WTC11 (cell line): ENCODE results near the gene SPATA3. TPM values are rescaled to one million over a fixed set of nuclear protein-coding genes. Genes with fewer than 3 reads are reported as not detected.

Experiments used
- ATAC-seq: fragments of 200-7000 bp; cut with Tn5 transposase; 2 replicates; pipeline ENCODE4 v1.10.0; 2021; ENCODE audit warnings: mild to moderate bottlenecking, moderate library complexity
- CTCF ChIA-PET: fragments of 300-600 bp; sonication (Branson Sonifier 250); formaldehyde crosslinking; loops from one replicate; lab custom pipeline; 2021; ENCODE audit warnings: antibody characterized with exemption; lab: Charles Lee
- POLR2A ChIA-PET: fragments of 350-600 bp; sonication (Branson Sonifier 250); formaldehyde crosslinking; loops from one replicate; lab custom pipeline; 2021; ENCODE audit warnings: antibody characterized with exemption; lab: Charles Lee
- DNase-seq: peaks from one replicate; pipeline ENCODE4 v3.0.0; 2021; ENCODE audit warnings: low spot score
- H3K27ac Mint-ChIP-seq: 2 replicates; pipeline ENCODE4 v1.8.0; 2021; ENCODE audit warnings: mixed read lengths
- H3K27me3 Mint-ChIP-seq: 2 replicates; pipeline ENCODE4 v1.8.0; 2021; ENCODE audit warnings: low read depth, mild to moderate bottlenecking, moderate library complexity, mixed read lengths
- H3K36me3 Mint-ChIP-seq: 2 replicates; pipeline ENCODE4 v1.8.0; 2021; ENCODE audit warnings: mixed read lengths
- H3K4me1 Mint-ChIP-seq: 2 replicates; pipeline ENCODE4 v1.8.0; 2022; ENCODE audit warnings: mixed read lengths
- H3K4me3 Mint-ChIP-seq: 2 replicates; pipeline ENCODE4 v1.8.0; 2021; ENCODE audit warnings: mild to moderate bottlenecking, moderate library complexity, mixed read lengths
- H3K9me3 Mint-ChIP-seq: 2 replicates; pipeline ENCODE4 v1.8.0; 2021; ENCODE audit warnings: mixed read lengths
- AFF4 ChIP-seq: sonication (generic); formaldehyde crosslinking; IDR thresholded peaks from 2 replicates; pipeline ENCODE4 v1.8.1; 2023; ENCODE audit warnings: mild to moderate bottlenecking, missing genetic modification reagents, borderline replicate concordance
- ATF1 ChIP-seq: sonication (generic); formaldehyde crosslinking; IDR thresholded peaks from 2 replicates; pipeline ENCODE4 v1.8.1; 2023; ENCODE audit warnings: mild to moderate bottlenecking, moderate library complexity, missing genetic modification reagents
- ATF2 ChIP-seq: sonication (generic); formaldehyde crosslinking; IDR thresholded peaks from 2 replicates; pipeline ENCODE4 v1.8.1; 2022; ENCODE audit warnings: low read depth, missing genetic modification reagents, borderline replicate concordance
- CBFB ChIP-seq: sonication (generic); formaldehyde crosslinking; IDR thresholded peaks from 2 replicates; pipeline ENCODE4 v1.8.1; 2022; ENCODE audit warnings: mild to moderate bottlenecking, low read depth, missing genetic modification reagents
- CREM ChIP-seq: sonication (generic); formaldehyde crosslinking; IDR thresholded peaks from 2 replicates; pipeline ENCODE4 v1.8.1; 2022; ENCODE audit warnings: mild to moderate bottlenecking, missing genetic modification reagents, moderate library complexity
- ESRRA ChIP-seq: sonication (generic); formaldehyde crosslinking; IDR thresholded peaks from 2 replicates; pipeline ENCODE4 v1.8.1; 2022; ENCODE audit warnings: mild to moderate bottlenecking, missing genetic modification reagents, borderline replicate concordance
- GTF2I ChIP-seq: fragments of 250-450 bp; sonication (Bioruptor Pico); conservative IDR thresholded peaks from 2 replicates; pipeline ENCODE4 v1.4.0; 2021; ENCODE audit warnings: mild to moderate bottlenecking
- HMGXB4 ChIP-seq: sonication (generic); formaldehyde crosslinking; IDR thresholded peaks from 2 replicates; pipeline ENCODE4 v1.8.1; 2023; ENCODE audit warnings: mild to moderate bottlenecking, moderate library complexity, missing genetic modification reagents
- JAZF1 ChIP-seq: fragments of 250-450 bp; sonication (Bioruptor Pico); IDR thresholded peaks from 2 replicates; pipeline ENCODE4 v1.9.0; 2021; ENCODE audit warnings: moderate library complexity, mild to moderate bottlenecking, inconsistent platforms
- JUN ChIP-seq: sonication (generic); formaldehyde crosslinking; IDR thresholded peaks from 2 replicates; pipeline ENCODE4 v1.8.0; 2023; ENCODE audit warnings: mild to moderate bottlenecking, missing genetic modification reagents
- KAT7 ChIP-seq: sonication (generic); formaldehyde crosslinking; IDR thresholded peaks from 2 replicates; pipeline ENCODE4 v1.8.1; 2023; ENCODE audit warnings: missing genetic modification reagents, mild to moderate bottlenecking, borderline replicate concordance
- MXD4 ChIP-seq: fragments of 250-450 bp; sonication (Bioruptor Pico); IDR thresholded peaks from 2 replicates; pipeline ENCODE4 v1.8.0; 2021; ENCODE audit warnings: mild to moderate bottlenecking, moderate library complexity, borderline replicate concordance
- NR3C1 ChIP-seq: sonication (generic); formaldehyde crosslinking; conservative IDR thresholded peaks from 2 replicates; pipeline ENCODE4 v1.8.1; 2023; ENCODE audit warnings: low read depth, mild to moderate bottlenecking, missing genetic modification reagents
- PRDM15 ChIP-seq: sonication (generic); formaldehyde crosslinking; IDR thresholded peaks from 2 replicates; pipeline ENCODE4 v1.8.0; 2022; ENCODE audit warnings: missing genetic modification reagents
- PREB ChIP-seq: sonication (generic); formaldehyde crosslinking; IDR thresholded peaks from 2 replicates; pipeline ENCODE4 v1.8.1; 2022; ENCODE audit warnings: mild to moderate bottlenecking, missing genetic modification reagents, moderate library complexity, borderline replicate concordance
- RORB ChIP-seq: fragments of 250-450 bp; sonication (Bioruptor Pico); IDR thresholded peaks from 2 replicates; pipeline ENCODE4 v1.9.0; 2021; ENCODE audit warnings: mild to moderate bottlenecking
- SMAD3 ChIP-seq: sonication (generic); formaldehyde crosslinking; IDR thresholded peaks from 2 replicates; pipeline ENCODE4 v1.8.0; 2022; ENCODE audit warnings: missing genetic modification reagents, mild to moderate bottlenecking, borderline replicate concordance
- SOX15 ChIP-seq: fragments of 250-450 bp; sonication (Bioruptor Pico); IDR thresholded peaks from 2 replicates; pipeline ENCODE4 v1.9.0; 2021; ENCODE audit warnings: mild to moderate bottlenecking
- TCF7 ChIP-seq: sonication (generic); formaldehyde crosslinking; IDR thresholded peaks from 2 replicates; pipeline ENCODE4 v1.8.0; 2022; ENCODE audit warnings: mild to moderate bottlenecking, low read depth, missing genetic modification reagents, moderate library complexity
- ZNF121 ChIP-seq: sonication (generic); formaldehyde crosslinking; IDR thresholded peaks from 2 replicates; pipeline ENCODE4 v1.8.0; 2023; ENCODE audit warnings: missing genetic modification reagents
- ZNF671 ChIP-seq: fragments of 250-450 bp; sonication (Bioruptor Pico); IDR thresholded peaks from 2 replicates; pipeline ENCODE4 v1.8.0; 2021; ENCODE audit warnings: mild to moderate bottlenecking
- ZSCAN18 ChIP-seq: fragments of 250-450 bp; sonication (Bioruptor Pico); IDR thresholded peaks from 2 replicates; pipeline ENCODE4 v2.1.2; 2022; ENCODE audit warnings: mild to moderate bottlenecking, moderate library complexity
- total RNA-seq: library from RNA; stranded (reverse); gene quantifications from 3 replicates; pipeline ENCODE4 v1.2.3, GENCODE V29; 2021

SPATA3 gene
- total RNA-seq, 1 experiment from 2014 or later: not detected

- Mint-ChIP-seq H3K27me3 (peaks cover 15% of the 10 kb centered on the region), H3K4me3 (no peak overlapping the region), H3K4me1 (peaks cover 8% of the 10 kb centered on the region; the same call in 1 of the 2 replicates), H3K9me3 (peaks cover 25% of the 10 kb centered on the region), H3K36me3 (no peaks in the 10 kb centered on the region), H3K27ac (no peak overlapping the region)
- TF ChIP-seq TCF7 (CRISPR knock-in tag) (no peak), ZSCAN18 (CRISPR knock-in tag) (no peak), GTF2I (CRISPR knock-in tag) (no peak), PREB (CRISPR knock-in tag) (no peak), SOX15 (no peak), CREM (CRISPR knock-in tag) (no peak), KAT7 (no peak), JUN (no peak), SMAD3 (CRISPR knock-in tag) (no peak), ZNF121 (CRISPR knock-in tag) (no peak), PRDM15 (CRISPR knock-in tag) (no peak), ESRRA (CRISPR knock-in tag) (no peak), AFF4 (CRISPR knock-in tag) (no peak), RORB (CRISPR knock-in tag) (no peak), MXD4 (CRISPR knock-in tag) (no peak)
- ChIA-PET POLR2A (no interaction called here), CTCF (interaction anchor here (1.1 to 2.3 kb wide), 8 partner anchors 9 to 453 kb away, joined by 3 to 22 read pairs (median 7); partner anchors contain the start of gene PSMD1)
- ATAC-seq (no peak), DNase-seq (no peak)
These were observed 3.6 kb downstream of the SPATA3 start for GRCh38 chr2:230999477-230999876.

GRCh38 chr2:231000211-231000904 is 4.4 kb downstream of the SPATA3 start:
- DNase-seq (peak; percentile 72), ATAC-seq (peak; percentile 97)
- no peak overlapping the region for H3K4me3 Mint-ChIP-seq
- H3K36me3 Mint-ChIP-seq: peaks cover 8% of the 10 kb centered on the region
- POLR2A ChIA-PET: no interaction called here
- H3K27me3 Mint-ChIP-seq: peaks cover 18% of the 10 kb centered on the region
- CTCF ChIA-PET: interaction anchor here (0.5 to 2.3 kb wide), 19 partner anchors 8 to 1028 kb away, joined by 3 to 22 read pairs (median 4); partner anchors contain the start of gene PSMD1
- H3K4me1 Mint-ChIP-seq: peaks cover 8% of the 10 kb centered on the region; the same call in 1 of the 2 replicates
- H3K27ac Mint-ChIP-seq: no peak overlapping the region
- peaks cover 34% of the 10 kb centered on the region for H3K9me3 Mint-ChIP-seq
- TF ChIP-seq ATF1 (CRISPR knock-in tag) (no peak), NR3C1 (CRISPR knock-in tag) (no peak), ZNF671 (no peak), ATF2 (CRISPR knock-in tag) (no peak), HMGXB4 (CRISPR knock-in tag) (peak; percentile 65; the same call in 1 of the 2 replicates), CREM (CRISPR knock-in tag) (no peak), CBFB (CRISPR knock-in tag) (no peak), JAZF1 (CRISPR knock-in tag) (no peak), KAT7 (no peak)
